ENCODE results near the gene TNPO2. TPM values are rescaled to one million over a fixed set of nuclear protein-coding genes. Genes with fewer than 3 reads are reported as not detected.

The TNPO2 gene
- total and polyA plus RNA-seq, 2 of the 13 experiments (the other 11 are each of a cell fraction or from before 2014, with no cell fraction given) = 31.7 to 61.0 TPM

- TF ChIP-seq HNF1A (IDR thresholded peaks at IDR 0.05; ENCODE audit: low read depth) = no peak
- no peak for TF ChIP-seq HNF1A (CRISPR knock-in tag; IDR thresholded peaks at IDR 0.05; ENCODE audit: borderline replicate concordance)
- no peak for TF ChIP-seq ZBTB8A (CRISPR knock-in tag; IDR thresholded peaks at IDR 0.05; ENCODE audit: borderline replicate concordance, low read depth)
- no peak for TF ChIP-seq FOXM1 (CRISPR knock-in tag; IDR thresholded peaks at IDR 0.05)
- no peak for TF ChIP-seq ZNF746 (CRISPR knock-in tag; IDR thresholded peaks at IDR 0.05)
- 0 out of 2 replicates have a peak, but pooled peaks have one; percentile 66 for TF ChIP-seq ISX (CRISPR knock-in tag; conservative IDR thresholded peaks at IDR 0.05)
- peak; percentile 69; the same call in 1 of the 2 replicates for TF ChIP-seq GABPB1 (CRISPR knock-in tag; IDR thresholded peaks at IDR 0.05)
- 0 out of 2 replicates have a peak, but pooled peaks have one; percentile 28 for TF ChIP-seq ETV6 (CRISPR knock-in tag; conservative IDR thresholded peaks at IDR 0.05)
- TF ChIP-seq MEIS1 (CRISPR knock-in tag; IDR thresholded peaks at IDR 0.05; ENCODE audit: borderline replicate concordance) = no peak
- no peak for TF ChIP-seq BRD4 (CRISPR knock-in tag; IDR thresholded peaks at IDR 0.05)
- peak; percentile 13 for TF ChIP-seq TEAD3 (CRISPR knock-in tag; optimal IDR thresholded peaks at IDR 0.05; ENCODE audit: borderline replicate concordance)
- TF ChIP-seq ZNF770 (CRISPR knock-in tag; IDR thresholded peaks at IDR 0.05) = peak; percentile 79
- TF ChIP-seq ZNF362 (CRISPR knock-in tag; IDR thresholded peaks at IDR 0.05; ENCODE audit: borderline replicate concordance) = no peak
- no peak for TF ChIP-seq ZBTB21 (CRISPR knock-in tag; IDR thresholded peaks at IDR 0.05)
- TF ChIP-seq ZNF260 (CRISPR knock-in tag; IDR thresholded peaks at IDR 0.05; ENCODE audit: borderline replicate concordance, low read depth) = no peak
- no peak for TF ChIP-seq JARID2 (CRISPR knock-in tag; IDR thresholded peaks at IDR 0.05; ENCODE audit: insufficient replicate concordance)
- no peak for TF ChIP-seq ZSCAN31 (CRISPR knock-in tag; IDR thresholded peaks at IDR 0.05; ENCODE audit: low read depth)
- TF ChIP-seq LRRFIP1 (CRISPR knock-in tag; conservative IDR thresholded peaks at IDR 0.05) = no peak
Observed at GRCh38 chr19:12666265-12667048, 57.3 kb downstream of the TNPO2 start, which contains the start of the genes MAN2B1 and WDR83 (continued).
